ENCODE data around the gene SCFD2.
"Not testable (repeated sequence)": the region's sequence is repeated elsewhere in the genome, so short reads cannot be mapped to it uniquely, and the experiment has no call there.

SCFD2 gene

GRCh38 chr4:53236624-53237023 lies 129.2 kb downstream of the SCFD2 start:
- not testable (repeated sequence) for DNase-seq

- DNase-seq: peak; percentile 56
Observed at GRCh38 chr4:53235547-53235946, 130.3 kb downstream of the SCFD2 start.

GRCh38 chr4:53234669-53235068 lies 131.2 kb downstream of the SCFD2 start:
- DNase-seq: no peak

GRCh38 chr4:53234111-53234510 lies 131.8 kb downstream of the SCFD2 start:
- DNase-seq: no peak

GRCh38 chr4:53233114-53233795 lies 132.6 kb downstream of the SCFD2 start:
- DNase-seq: no peak

GRCh38 chr4:53232371-53232770 lies 133.5 kb downstream of the SCFD2 start:
- DNase-seq: no peak

GRCh38 chr4:53228036-53228435 lies 137.8 kb downstream of the SCFD2 start:
- peak; percentile 49 for DNase-seq

- no peak for DNase-seq
Observed at GRCh38 chr4:53227451-53227850, 138.4 kb downstream of the SCFD2 start.

- DNase-seq: no peak
Observed at GRCh38 chr4:53221832-53222480, 143.9 kb downstream of the SCFD2 start.

GRCh38 chr4:53219148-53219547 lies 146.7 kb downstream of the SCFD2 start:
- not testable (repeated sequence) for DNase-seq

GRCh38 chr4:53208753-53209152 lies 157.1 kb downstream of the SCFD2 start:
- DNase-seq: no peak

GRCh38 chr4:53205970-53206369 lies 159.9 kb downstream of the SCFD2 start:
- no peak for DNase-seq

GRCh38 chr4:53199356-53199755 lies 166.5 kb downstream of the SCFD2 start:
- no peak for DNase-seq

- DNase-seq: no peak
Observed at GRCh38 chr4:53197772-53198142, 168.1 kb downstream of the SCFD2 start.

GRCh38 chr4:53196882-53197771 lies 168.7 kb downstream of the SCFD2 start:
- DNase-seq: peak; percentile 68

GRCh38 chr4:53195815-53196661 lies 169.8 kb downstream of the SCFD2 start:
- DNase-seq: no peak

- DNase-seq: no peak
Observed at GRCh38 chr4:53194727-53195126, 171.1 kb downstream of the SCFD2 start.

GRCh38 chr4:53193111-53193510 lies 172.8 kb downstream of the SCFD2 start:
- no peak for DNase-seq

- no peak for DNase-seq
Observed at GRCh38 chr4:53192496-53192895, 173.4 kb downstream of the SCFD2 start.

- DNase-seq: peak; percentile 9
Observed at GRCh38 chr4:53191997-53192396, 173.9 kb downstream of the SCFD2 start.

GRCh38 chr4:53189011-53189410 lies 176.8 kb downstream of the SCFD2 start:
- DNase-seq: no peak

GRCh38 chr4:53186714-53187358 lies 179.0 kb downstream of the SCFD2 start:
- DNase-seq: no peak
